Measurements from ENCODE around the gene RBFOX2. TPM values are rescaled to one million over a fixed set of nuclear protein-coding genes. Genes with fewer than 3 reads are reported as not detected.

Gene RBFOX2
- total and polyA plus RNA-seq, 2 donors from 2014 or later: 17.2 to 68.6 TPM

GRCh38 chr22:35752863-35753189, 275.8 kb downstream of the RBFOX2 start:
- Histone ChIP-seq H3K9me3 (ENCODE audit: control insufficient read depth in 2 of 3, insufficient read depth in 1 of 3, low read length in 3 of 3) (no peaks in the 10 kb centered on the region), H3K9ac (ENCODE audit: low read length in 3 of 3) (no peak overlapping the region), H3K4me3 (ENCODE audit: low read length in 3 of 3) (no peak overlapping the region), H3K4me1 (ENCODE audit: control insufficient read depth in 2 of 3, insufficient read depth in 2 of 3, low read depth in 1 of 3, low read length in 3 of 3) (peaks cover 0 to 2% (median 0%) of the 10 kb centered on the region in 3 donors), H3K27me3 (ENCODE audit: control insufficient read depth, insufficient read depth, low read length) (no peaks in the 10 kb centered on the region), H3K27ac (ENCODE audit: low read depth in 2 of 2, low read length in 2 of 2) (no peak overlapping the region), H3K36me3 (ENCODE audit: control insufficient read depth in 2 of 3, insufficient read depth in 3 of 3, low read length in 3 of 3) (peaks cover 0 to 2% (median 0%) of the 10 kb centered on the region in 3 donors)
- no peak for TF ChIP-seq CTCF (IDR thresholded peaks at IDR 0.05; ENCODE audit: borderline replicate concordance, extremely low read depth, insufficient read depth)
- intact Hi-C loops (cut with DNase I): no loop called here
- FAIRE-seq (no peak), DNase-seq (no peak)

- FAIRE-seq (no peak), DNase-seq (peak in 2 of 5 donors; percentile 35 to 68)
- Histone ChIP-seq H3K27ac (ENCODE audit: low read depth in 2 of 2, low read length in 2 of 2) (no peak overlapping the region), H3K9me3 (ENCODE audit: control insufficient read depth in 2 of 3, insufficient read depth in 1 of 3, low read length in 3 of 3) (no peaks in the 10 kb centered on the region), H3K9ac (ENCODE audit: low read length in 3 of 3) (no peak overlapping the region), H3K27me3 (ENCODE audit: control insufficient read depth, insufficient read depth, low read length) (no peaks in the 10 kb centered on the region), H3K4me1 (ENCODE audit: control insufficient read depth in 2 of 3, insufficient read depth in 2 of 3, low read depth in 1 of 3, low read length in 3 of 3) (peaks cover 0 to 2% (median 0%) of the 10 kb centered on the region in 3 donors), H3K4me3 (ENCODE audit: low read length in 3 of 3) (no peak overlapping the region), H3K36me3 (ENCODE audit: control insufficient read depth in 2 of 3, insufficient read depth in 3 of 3, low read length in 3 of 3) (peaks cover 0 to 2% (median 0%) of the 10 kb centered on the region in 3 donors)
- no peak for TF ChIP-seq CTCF (IDR thresholded peaks at IDR 0.05; ENCODE audit: borderline replicate concordance, extremely low read depth, insufficient read depth)
- intact Hi-C loops (cut with DNase I): no loop called here
Observed at GRCh38 chr22:35752006-35752862, 276.4 kb downstream of the RBFOX2 start.

GRCh38 chr22:35749808-35750207, 278.8 kb downstream of the RBFOX2 start:
- Histone ChIP-seq H3K4me1 (ENCODE audit: control insufficient read depth in 2 of 3, insufficient read depth in 2 of 3, low read depth in 1 of 3, low read length in 3 of 3) (peaks cover 0 to 2% (median 0%) of the 10 kb centered on the region in 3 donors), H3K9ac (ENCODE audit: low read length in 3 of 3) (no peak overlapping the region), H3K27ac (ENCODE audit: low read depth in 2 of 2, low read length in 2 of 2) (no peak overlapping the region), H3K4me3 (ENCODE audit: low read length in 3 of 3) (no peak overlapping the region), H3K27me3 (ENCODE audit: control insufficient read depth, insufficient read depth, low read length) (no peaks in the 10 kb centered on the region), H3K36me3 (ENCODE audit: control insufficient read depth in 2 of 3, insufficient read depth in 3 of 3, low read length in 3 of 3) (peaks cover 0 to 9% (median 4%) of the 10 kb centered on the region in 3 donors), H3K9me3 (ENCODE audit: control insufficient read depth in 2 of 3, insufficient read depth in 1 of 3, low read length in 3 of 3) (no peaks in the 10 kb centered on the region)
- no peak for TF ChIP-seq CTCF (IDR thresholded peaks at IDR 0.05; ENCODE audit: borderline replicate concordance, extremely low read depth, insufficient read depth)
- intact Hi-C loops (cut with DNase I): no loop called here
- FAIRE-seq: no peak
- peak in 3 of 5 donors; percentile 69 to 76 (median 72) for DNase-seq
